HG03060 (cell line): ENCODE results near the gene SV2B.
"Not testable (repeated sequence)": the region's sequence is repeated elsewhere in the genome, so short reads cannot be mapped to it uniquely, and the experiment has no call there.

Experiments
- ATAC-seq: cut with Tn5 transposase; IDR thresholded peaks from one replicate; pipeline ENCODE4 v1.9.1; 2021; ENCODE audit warnings: low read depth, moderate number of reproducible peaks; ENCODE audit not compliant: unreplicated experiment

SV2B gene

GRCh38 chr15:91099995-91100813 lies at the start of gene SV2B:
Gene SV2B, plus strand, starts transcription at chr15:91100257. Its CDS starts 126,007 bp downstream, at chr15:91226264.
- no peak for ATAC-seq

- ATAC-seq = no peak
These were observed 48.8 kb upstream of the SV2B start for GRCh38 chr15:91051248-91051647.

GRCh38 chr15:91054816-91055215 lies 45.2 kb upstream of the SV2B start:
- no peak for ATAC-seq

- no peak for ATAC-seq
These were observed 44.3 kb upstream of the SV2B start for GRCh38 chr15:91055548-91056331.

GRCh38 chr15:91061230-91061629 lies 38.8 kb upstream of the SV2B start:
- ATAC-seq = no peak

GRCh38 chr15:91061997-91062396 lies 38.1 kb upstream of the SV2B start:
- no peak for ATAC-seq

- no peak for ATAC-seq
These were observed 34.6 kb upstream of the SV2B start for GRCh38 chr15:91065505-91065904.

GRCh38 chr15:91067036-91067435 lies 33.0 kb upstream of the SV2B start:
- ATAC-seq = no peak

- no peak for ATAC-seq
These were observed 31.6 kb upstream of the SV2B start for GRCh38 chr15:91068436-91068835.

- no peak for ATAC-seq
These were observed 31.1 kb upstream of the SV2B start for GRCh38 chr15:91068966-91069365.

- ATAC-seq = no peak
These were observed 29.2 kb upstream of the SV2B start for GRCh38 chr15:91070872-91071271.

GRCh38 chr15:91072161-91072560 lies 27.9 kb upstream of the SV2B start:
- ATAC-seq = no peak

- no peak for ATAC-seq
These were observed 27.0 kb upstream of the SV2B start for GRCh38 chr15:91073077-91073476.

- no peak for ATAC-seq
These were observed 26.3 kb upstream of the SV2B start for GRCh38 chr15:91073768-91074167.

GRCh38 chr15:91075739-91076138 lies 24.3 kb upstream of the SV2B start:
- ATAC-seq = no peak

GRCh38 chr15:91077029-91077428 lies 23.0 kb upstream of the SV2B start:
- ATAC-seq = no peak

- not testable (repeated sequence) for ATAC-seq
These were observed 6.2 kb upstream of the SV2B start for GRCh38 chr15:91093866-91094265.

- no peak for ATAC-seq
These were observed 1.6 kb upstream of the SV2B start for GRCh38 chr15:91098451-91098850.

- ATAC-seq = no peak
These were observed 452 bp upstream of the SV2B start for GRCh38 chr15:91099616-91099994.

- no peak for ATAC-seq
These were observed 954 bp downstream of the SV2B start for GRCh38 chr15:91100814-91101607.

GRCh38 chr15:91101608-91101920 lies 1.5 kb downstream of the SV2B start:
- no peak for ATAC-seq
